ENCODE data around the gene ERC2.

Gene ERC2

DNA sequence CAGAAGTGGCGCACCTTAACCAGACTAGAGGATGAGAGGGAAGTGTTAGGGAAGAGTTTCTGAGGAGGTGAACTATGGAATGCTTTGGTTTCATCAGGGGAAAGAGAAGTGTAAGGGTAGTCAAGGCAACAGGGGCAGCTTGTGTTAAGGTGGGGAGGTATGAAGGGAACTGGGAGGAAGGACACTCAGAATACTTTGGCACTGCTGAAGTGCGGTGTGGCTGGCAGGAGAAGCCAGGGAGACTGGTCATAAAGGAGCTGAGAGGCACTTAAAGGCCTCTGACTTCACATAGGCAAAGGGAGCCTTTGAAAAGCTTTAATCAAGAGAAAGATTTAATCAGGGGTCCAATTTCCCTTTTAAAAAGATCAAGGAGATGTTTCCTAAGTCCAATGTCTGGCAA, 129.0 kb downstream of the ERC2 start:
- H3K9ac ChIP-seq (ENCODE audit: low read depth, low read length), result no peak overlapping the region
- H3K27me3 ChIP-seq (ENCODE audit: control insufficient read depth, insufficient read depth, low read length), result peaks cover 9% of the 10 kb centered on the region
- H3K4me2 ChIP-seq (ENCODE audit: low read length), result no peak overlapping the region
- no peaks in the 10 kb centered on the region for H3K36me3 ChIP-seq (ENCODE audit: insufficient read depth, low read length)
- H3K9me3 ChIP-seq (replicated peaks; ENCODE audit: low read length), result no peaks in the 10 kb centered on the region
- no peak overlapping the region for H3K4me3 ChIP-seq (ENCODE audit: low read length)
- no peaks in the 10 kb centered on the region for H3K4me1 ChIP-seq (ENCODE audit: control insufficient read depth, insufficient read depth, low read length)

DNA sequence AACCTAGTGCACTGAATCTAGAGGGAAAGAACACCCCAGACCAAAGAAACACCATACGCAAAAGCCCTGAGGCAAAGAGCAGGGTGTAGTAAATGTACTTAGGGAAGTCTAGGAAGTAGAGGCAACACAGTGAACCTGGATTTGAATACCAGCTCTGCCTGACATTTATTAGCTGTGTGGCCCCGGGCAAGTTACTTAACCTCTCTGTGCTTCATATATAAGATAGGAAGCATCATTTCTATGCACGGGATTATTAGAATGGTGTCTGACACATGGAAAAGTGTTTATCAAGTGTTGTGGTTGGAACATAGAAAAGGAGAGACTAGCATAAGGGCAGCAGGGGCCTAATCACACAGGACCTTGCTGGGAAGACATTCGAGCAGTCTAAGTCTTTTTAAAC, 132.2 kb downstream of the ERC2 start:
- H3K27me3 ChIP-seq (ENCODE audit: control insufficient read depth, insufficient read depth, low read length), result peaks cover 18% of the 10 kb centered on the region
- H3K4me1 ChIP-seq (ENCODE audit: control insufficient read depth, insufficient read depth, low read length), result no peaks in the 10 kb centered on the region
- H3K36me3 ChIP-seq (ENCODE audit: insufficient read depth, low read length), result no peaks in the 10 kb centered on the region
- H3K4me3 ChIP-seq (ENCODE audit: low read length), result no peak overlapping the region
- no peak overlapping the region for H3K9ac ChIP-seq (ENCODE audit: low read depth, low read length)
- no peak overlapping the region for H3K4me2 ChIP-seq (ENCODE audit: low read length)
- no peaks in the 10 kb centered on the region for H3K9me3 ChIP-seq (replicated peaks; ENCODE audit: low read length)

DNA sequence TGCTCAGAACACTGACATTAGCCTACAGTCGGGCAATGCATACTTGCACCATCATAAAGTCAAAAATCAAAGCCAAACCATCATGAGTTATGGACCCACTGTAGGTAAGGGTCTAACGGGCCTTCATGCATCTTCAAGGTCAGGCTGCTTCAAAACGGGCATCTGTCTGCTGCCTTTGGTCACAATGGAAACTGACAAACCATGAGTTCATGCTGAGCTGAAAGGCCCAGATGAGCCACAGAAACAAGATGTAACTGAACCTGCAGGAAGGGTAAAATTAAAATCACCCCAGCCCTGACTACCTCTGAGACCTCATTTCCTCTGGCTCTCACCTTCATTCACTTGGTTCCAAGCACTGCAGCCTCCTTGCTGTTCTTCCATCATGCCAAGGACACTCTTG, 143.8 kb downstream of the ERC2 start:
- H3K9me3 ChIP-seq (replicated peaks; ENCODE audit: low read length), result no peaks in the 10 kb centered on the region
- no peaks in the 10 kb centered on the region for H3K36me3 ChIP-seq (ENCODE audit: insufficient read depth, low read length)
- no peak overlapping the region for H3K4me2 ChIP-seq (ENCODE audit: low read length)
- H3K4me1 ChIP-seq (ENCODE audit: control insufficient read depth, insufficient read depth, low read length), result no peaks in the 10 kb centered on the region
- peaks cover 6% of the 10 kb centered on the region for H3K27me3 ChIP-seq (ENCODE audit: control insufficient read depth, insufficient read depth, low read length)
- no peak overlapping the region for H3K4me3 ChIP-seq (ENCODE audit: low read length)
- H3K9ac ChIP-seq (ENCODE audit: low read depth, low read length), result no peak overlapping the region

- no peaks in the 10 kb centered on the region for H3K9me3 ChIP-seq (replicated peaks; ENCODE audit: low read length)
- H3K4me1 ChIP-seq (ENCODE audit: control insufficient read depth, insufficient read depth, low read length), result no peaks in the 10 kb centered on the region
- peaks cover 6% of the 10 kb centered on the region for H3K27me3 ChIP-seq (ENCODE audit: control insufficient read depth, insufficient read depth, low read length)
- no peak overlapping the region for H3K4me3 ChIP-seq (ENCODE audit: low read length)
- no peak overlapping the region for H3K9ac ChIP-seq (ENCODE audit: low read depth, low read length)
- H3K36me3 ChIP-seq (ENCODE audit: insufficient read depth, low read length), result no peaks in the 10 kb centered on the region
- H3K4me2 ChIP-seq (ENCODE audit: low read length), result no peak overlapping the region
Observed at GRCh38 chr3:56323986-56324420, 144.3 kb downstream of the ERC2 start.

- H3K9ac ChIP-seq (ENCODE audit: low read depth, low read length), result no peak overlapping the region
- no peak overlapping the region for H3K4me2 ChIP-seq (ENCODE audit: low read length)
- no peak overlapping the region for H3K4me3 ChIP-seq (ENCODE audit: low read length)
- H3K27me3 ChIP-seq (ENCODE audit: control insufficient read depth, insufficient read depth, low read length), result peaks cover 4% of the 10 kb centered on the region
- no peaks in the 10 kb centered on the region for H3K4me1 ChIP-seq (ENCODE audit: control insufficient read depth, insufficient read depth, low read length)
- no peaks in the 10 kb centered on the region for H3K36me3 ChIP-seq (ENCODE audit: insufficient read depth, low read length)
- no peaks in the 10 kb centered on the region for H3K9me3 ChIP-seq (replicated peaks; ENCODE audit: low read length)
Observed at GRCh38 chr3:56322862-56323261, 145.4 kb downstream of the ERC2 start.

GRCh38 chr3:56321892-56322291, 146.4 kb downstream of the ERC2 start:
- no peak overlapping the region for H3K4me3 ChIP-seq (ENCODE audit: low read length)
- H3K9ac ChIP-seq (ENCODE audit: low read depth, low read length), result no peak overlapping the region
- no peaks in the 10 kb centered on the region for H3K9me3 ChIP-seq (replicated peaks; ENCODE audit: low read length)
- no peaks in the 10 kb centered on the region for H3K36me3 ChIP-seq (ENCODE audit: insufficient read depth, low read length)
- H3K4me2 ChIP-seq (ENCODE audit: low read length), result no peak overlapping the region
- no peaks in the 10 kb centered on the region for H3K4me1 ChIP-seq (ENCODE audit: control insufficient read depth, insufficient read depth, low read length)
- H3K27me3 ChIP-seq (ENCODE audit: control insufficient read depth, insufficient read depth, low read length), result no peaks in the 10 kb centered on the region

- no peak overlapping the region for H3K4me2 ChIP-seq (ENCODE audit: low read length)
- H3K36me3 ChIP-seq (ENCODE audit: insufficient read depth, low read length), result no peaks in the 10 kb centered on the region
- H3K4me3 ChIP-seq (ENCODE audit: low read length), result no peak overlapping the region
- H3K9ac ChIP-seq (ENCODE audit: low read depth, low read length), result no peak overlapping the region
- no peaks in the 10 kb centered on the region for H3K4me1 ChIP-seq (ENCODE audit: control insufficient read depth, insufficient read depth, low read length)
- no peaks in the 10 kb centered on the region for H3K9me3 ChIP-seq (replicated peaks; ENCODE audit: low read length)
- H3K27me3 ChIP-seq (ENCODE audit: control insufficient read depth, insufficient read depth, low read length), result no peaks in the 10 kb centered on the region
Observed at GRCh38 chr3:56321383-56321782, 146.9 kb downstream of the ERC2 start.

GRCh38 chr3:56320883-56321282, 147.4 kb downstream of the ERC2 start:
- Histone ChIP-seq H3K36me3 (ENCODE audit: insufficient read depth, low read length) (no peaks in the 10 kb centered on the region), H3K27me3 (ENCODE audit: control insufficient read depth, insufficient read depth, low read length) (no peaks in the 10 kb centered on the region), H3K9ac (ENCODE audit: low read depth, low read length) (no peak overlapping the region), H3K9me3 (replicated peaks; ENCODE audit: low read length) (no peaks in the 10 kb centered on the region), H3K4me1 (ENCODE audit: control insufficient read depth, insufficient read depth, low read length) (no peaks in the 10 kb centered on the region), H3K4me3 (ENCODE audit: low read length) (no peak overlapping the region), H3K4me2 (ENCODE audit: low read length) (no peak overlapping the region)

GRCh38 chr3:56318891-56319290, 149.4 kb downstream of the ERC2 start:
- H3K4me1 ChIP-seq (ENCODE audit: control insufficient read depth, insufficient read depth, low read length), result no peaks in the 10 kb centered on the region
- H3K36me3 ChIP-seq (ENCODE audit: insufficient read depth, low read length), result no peaks in the 10 kb centered on the region
- no peaks in the 10 kb centered on the region for H3K9me3 ChIP-seq (replicated peaks; ENCODE audit: low read length)
- H3K9ac ChIP-seq (ENCODE audit: low read depth, low read length), result no peak overlapping the region
- no peak overlapping the region for H3K4me2 ChIP-seq (ENCODE audit: low read length)
- no peak overlapping the region for H3K4me3 ChIP-seq (ENCODE audit: low read length)
- no peaks in the 10 kb centered on the region for H3K27me3 ChIP-seq (ENCODE audit: control insufficient read depth, insufficient read depth, low read length)

DNA sequence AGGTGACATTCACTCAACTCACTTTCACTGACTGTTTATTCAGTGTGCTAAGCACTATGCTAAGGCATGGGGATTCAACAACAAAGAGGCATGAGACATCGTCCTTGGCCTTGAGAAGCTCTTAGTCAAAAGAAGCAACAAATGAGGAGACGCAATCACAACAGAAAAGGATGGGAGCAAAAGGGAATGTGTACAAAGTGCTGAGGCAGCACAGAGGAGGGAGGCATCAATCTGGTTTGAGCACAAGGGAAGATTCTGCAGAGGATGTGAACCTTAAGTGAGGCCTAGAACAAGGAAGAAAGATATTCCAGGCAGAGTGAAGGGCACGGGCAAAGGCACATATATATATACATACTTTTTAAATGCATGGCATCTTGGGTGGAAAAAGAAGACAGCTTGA, 151.3 kb downstream of the ERC2 start:
- Histone ChIP-seq H3K27me3 (ENCODE audit: control insufficient read depth, insufficient read depth, low read length) (no peaks in the 10 kb centered on the region), H3K4me2 (ENCODE audit: low read length) (no peak overlapping the region), H3K4me3 (ENCODE audit: low read length) (no peak overlapping the region), H3K4me1 (ENCODE audit: control insufficient read depth, insufficient read depth, low read length) (no peaks in the 10 kb centered on the region), H3K9ac (ENCODE audit: low read depth, low read length) (no peak overlapping the region), H3K36me3 (ENCODE audit: insufficient read depth, low read length) (no peaks in the 10 kb centered on the region), H3K9me3 (replicated peaks; ENCODE audit: low read length) (no peaks in the 10 kb centered on the region)

- H3K9me3 ChIP-seq (replicated peaks; ENCODE audit: low read length), result no peaks in the 10 kb centered on the region
- no peak overlapping the region for H3K9ac ChIP-seq (ENCODE audit: low read depth, low read length)
- no peak overlapping the region for H3K4me3 ChIP-seq (ENCODE audit: low read length)
- no peak overlapping the region for H3K4me2 ChIP-seq (ENCODE audit: low read length)
- no peaks in the 10 kb centered on the region for H3K27me3 ChIP-seq (ENCODE audit: control insufficient read depth, insufficient read depth, low read length)
- no peaks in the 10 kb centered on the region for H3K4me1 ChIP-seq (ENCODE audit: control insufficient read depth, insufficient read depth, low read length)
- no peaks in the 10 kb centered on the region for H3K36me3 ChIP-seq (ENCODE audit: insufficient read depth, low read length)
Observed at GRCh38 chr3:56314842-56315241, 153.4 kb downstream of the ERC2 start.

- H3K9me3 ChIP-seq (replicated peaks; ENCODE audit: low read length), result no peaks in the 10 kb centered on the region
- no peaks in the 10 kb centered on the region for H3K36me3 ChIP-seq (ENCODE audit: insufficient read depth, low read length)
- no peaks in the 10 kb centered on the region for H3K4me1 ChIP-seq (ENCODE audit: control insufficient read depth, insufficient read depth, low read length)
- H3K4me2 ChIP-seq (ENCODE audit: low read length), result no peak overlapping the region
- H3K4me3 ChIP-seq (ENCODE audit: low read length), result no peak overlapping the region
- H3K9ac ChIP-seq (ENCODE audit: low read depth, low read length), result no peak overlapping the region
- H3K27me3 ChIP-seq (ENCODE audit: control insufficient read depth, insufficient read depth, low read length), result peaks cover 2% of the 10 kb centered on the region
Observed at GRCh38 chr3:56309465-56309864, 158.8 kb downstream of the ERC2 start.
